Fibroblast of lung (primary cell): ENCODE data around the gene PGAP3. TPM values are rescaled to one million over a fixed set of nuclear protein-coding genes. Genes with fewer than 3 reads are reported as not detected.

Source experiments
- DNase-seq, 2 donors: peaks; one replicate each; pipeline versions ENCODE4 v3.0.0 to v3.0.0-alpha.2; 2010; ENCODE audit warnings: low read depth in 2 of 2
- H2AFZ ChIP-seq: 2 replicates; pipeline ENCODE4 v1.5.1; 2012; ENCODE audit warnings: low read length, control low read depth, inconsistent platforms
- H3K27ac ChIP-seq: 2 replicates; pipeline ENCODE4 v1.5.1; 2011; ENCODE audit warnings: low read length, control low read depth; ENCODE audit not compliant: insufficient read depth
- H3K27me3 ChIP-seq: 2 replicates; pipeline ENCODE4 v1.5.1; 2011; ENCODE audit warnings: mild to moderate bottlenecking, low read length; ENCODE audit not compliant: control insufficient read depth, insufficient read depth
- H3K36me3 ChIP-seq: 2 replicates; pipeline ENCODE4 v1.5.1; 2011; ENCODE audit warnings: low read length; ENCODE audit not compliant: control insufficient read depth, insufficient read depth
- H3K4me1 ChIP-seq: 2 replicates; pipeline ENCODE4 v1.5.1; 2011; ENCODE audit warnings: low read length; ENCODE audit not compliant: control insufficient read depth, insufficient read depth; ENCODE audit errors: extremely low read depth
- H3K4me2 ChIP-seq: 2 replicates; pipeline ENCODE4 v1.5.1; 2011; ENCODE audit warnings: low read length, control low read depth; ENCODE audit not compliant: insufficient read depth; ENCODE audit errors: extremely low read depth
- H3K4me3 ChIP-seq, 4 experiments: fragments of 200-600 bp in 1 of 4; sonication (generic) in 1 of 4; replicated peaks in 1 of 4; 2 replicates each; pipeline ENCODE4 v1.5.1; 2011 to 2016; ENCODE audit warnings: low read length in 4 of 4, low read depth in 3 of 4, mild to moderate bottlenecking in 3 of 4, control low read depth in 2 of 4, inconsistent platforms in 1 of 4, mixed read lengths in 1 of 4; ENCODE audit not compliant: insufficient read depth in 1 of 4; ENCODE audit errors: control extremely low read depth in 1 of 4
- H3K79me2 ChIP-seq: 2 replicates; pipeline ENCODE4 v1.5.1; 2012; ENCODE audit warnings: mild to moderate bottlenecking, low read length, inconsistent platforms; ENCODE audit not compliant: control insufficient read depth, insufficient read depth
- H3K9ac ChIP-seq: 2 replicates; pipeline ENCODE4 v1.5.1; 2011; ENCODE audit warnings: mild to moderate bottlenecking, low read length, control low read depth; ENCODE audit not compliant: insufficient read depth
- H3K9me3 ChIP-seq: 2 replicates; pipeline ENCODE4 v1.5.1; 2012; ENCODE audit warnings: low read depth, low read length; ENCODE audit not compliant: control insufficient read depth, insufficient read depth
- H4K20me1 ChIP-seq: 2 replicates; pipeline ENCODE4 v1.5.1; 2011; ENCODE audit warnings: low read length; ENCODE audit not compliant: control insufficient read depth, insufficient read depth; ENCODE audit errors: extremely low read depth
- EZH2 ChIP-seq: IDR thresholded peaks from 2 replicates; pipeline ENCODE4 v1.5.1; 2012; ENCODE audit warnings: low read length, control low read depth, mild to moderate bottlenecking; ENCODE audit errors: missing control alignments
- polyA plus RNA-seq, 2 donors: library from polyadenylated mRNA; depleted of rRNA in 1 of 2; stranded (reverse) in 1 of 2; unstranded in 1 of 2; fragments of >200 nt; gene quantifications; 2 replicates each; pipeline ENCODE4 v1.2.1, GENCODE V29; 2011 to 2012; ENCODE audit warnings: missing spikeins in 1 of 2
- total RNA-seq: library from RNA; depleted of rRNA; stranded (reverse); fragments of >200 nt; gene quantifications from 2 replicates; pipeline ENCODE4 v1.2.1, GENCODE V29; 2014
- TF ChIP-seq, protein P1 (sequence below), 2 donors: IDR thresholded peaks in 1 of 2; conservative IDR thresholded peaks in 1 of 2; 1 replicate in 1 of 2; 2 replicates in 1 of 2; pipeline ENCODE4 v1.5.1; 2011 to 2012; ENCODE audit warnings: low read length in 2 of 2, control low read depth in 1 of 2, inconsistent platforms in 1 of 2, low read depth in 1 of 2, mild to moderate bottlenecking in 1 of 2

Gene PGAP3
- total and polyA plus RNA-seq, 2 donors (not counting 1 experiment from before 2014, with no cell fraction given): 7.9 to 8.8 TPM

DNA sequence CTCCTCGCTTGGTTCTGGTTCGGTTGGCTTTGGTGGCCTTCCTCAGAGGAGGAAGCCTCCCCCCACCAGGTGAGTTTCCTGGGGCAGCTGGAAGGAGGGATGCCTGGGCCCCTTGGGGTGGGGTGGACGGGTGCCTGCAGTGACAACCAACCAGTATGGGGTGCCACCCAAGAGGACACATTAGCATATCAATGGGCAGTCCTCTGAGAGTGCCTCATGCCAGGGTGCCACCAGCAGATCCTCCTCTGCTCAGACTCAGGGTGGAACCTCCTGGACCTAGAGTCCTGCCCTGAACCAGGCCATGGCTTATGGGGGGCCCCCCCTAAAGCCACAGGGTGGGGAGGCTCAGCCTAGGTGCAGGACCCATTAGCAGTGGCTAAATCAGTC is 58.4 kb downstream of the PGAP3 start:
- no peak overlapping the region for H3K9ac ChIP-seq
- no peak for TF ChIP-seq EZH2
- TF ChIP-seq, protein P1, sequence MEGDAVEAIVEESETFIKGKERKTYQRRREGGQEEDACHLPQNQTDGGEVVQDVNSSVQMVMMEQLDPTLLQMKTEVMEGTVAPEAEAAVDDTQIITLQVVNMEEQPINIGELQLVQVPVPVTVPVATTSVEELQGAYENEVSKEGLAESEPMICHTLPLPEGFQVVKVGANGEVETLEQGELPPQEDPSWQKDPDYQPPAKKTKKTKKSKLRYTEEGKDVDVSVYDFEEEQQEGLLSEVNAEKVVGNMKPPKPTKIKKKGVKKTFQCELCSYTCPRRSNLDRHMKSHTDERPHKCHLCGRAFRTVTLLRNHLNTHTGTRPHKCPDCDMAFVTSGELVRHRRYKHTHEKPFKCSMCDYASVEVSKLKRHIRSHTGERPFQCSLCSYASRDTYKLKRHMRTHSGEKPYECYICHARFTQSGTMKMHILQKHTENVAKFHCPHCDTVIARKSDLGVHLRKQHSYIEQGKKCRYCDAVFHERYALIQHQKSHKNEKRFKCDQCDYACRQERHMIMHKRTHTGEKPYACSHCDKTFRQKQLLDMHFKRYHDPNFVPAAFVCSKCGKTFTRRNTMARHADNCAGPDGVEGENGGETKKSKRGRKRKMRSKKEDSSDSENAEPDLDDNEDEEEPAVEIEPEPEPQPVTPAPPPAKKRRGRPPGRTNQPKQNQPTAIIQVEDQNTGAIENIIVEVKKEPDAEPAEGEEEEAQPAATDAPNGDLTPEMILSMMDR (conservative IDR thresholded peaks at IDR 0.05 in 1 of 2, IDR thresholded peaks at IDR 0.05 in 1 of 2; ENCODE audit: low read depth in 1 of 2, low read length in 2 of 2): no peak

DNA sequence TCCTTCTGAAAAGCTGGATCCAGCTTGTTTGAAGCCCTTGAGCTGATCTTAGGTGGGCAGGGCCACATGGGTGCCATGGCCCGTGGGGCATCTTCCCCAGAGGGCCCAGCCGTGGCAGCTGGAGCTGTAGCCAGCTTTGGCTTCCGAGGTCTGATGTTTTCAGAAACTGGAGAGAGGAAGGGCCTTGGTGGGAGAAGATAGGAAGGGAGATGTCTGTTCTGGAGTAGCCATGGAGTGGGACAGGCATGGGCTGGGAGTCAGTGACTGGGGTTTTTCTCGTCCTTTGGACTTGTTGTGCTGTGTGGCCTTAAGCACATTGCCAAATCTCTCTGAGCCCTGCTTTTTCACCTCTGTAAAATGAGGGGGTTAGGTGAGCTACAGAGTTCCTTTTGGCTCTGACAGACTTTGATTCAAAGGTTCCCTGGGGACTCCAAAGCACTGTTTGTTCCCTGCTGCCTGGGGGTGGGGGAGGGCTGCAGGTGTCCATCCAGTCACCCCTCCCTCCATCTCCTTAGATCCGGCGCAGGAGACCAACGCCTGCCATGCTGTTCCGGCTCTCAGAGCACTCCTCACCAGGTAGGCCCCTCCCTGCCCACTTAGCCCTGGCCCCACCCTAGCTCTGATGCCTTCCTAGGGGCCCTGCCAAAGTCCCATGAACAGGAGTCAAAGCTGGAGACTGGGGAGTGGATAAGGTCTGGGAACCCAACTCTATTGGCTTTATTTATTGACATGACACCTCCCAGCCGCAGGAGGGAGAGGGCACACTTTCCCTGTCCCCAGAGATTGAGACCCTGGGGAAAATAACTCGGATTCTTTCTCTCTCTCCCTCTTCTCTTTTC is 59.0 kb downstream of the PGAP3 start:
- Histone ChIP-seq H3K9ac (no peak overlapping the region), H3K79me2 (no peaks in the 10 kb centered on the region), H3K9me3 (no peaks in the 10 kb centered on the region), H3K4me3 (no peak overlapping the region), H3K27ac (no peak overlapping the region), H3K4me2 (no peak overlapping the region), H3K4me1 (no peaks in the 10 kb centered on the region), H3K36me3 (no peaks in the 10 kb centered on the region), H2AFZ (no peak overlapping the region), H3K27me3 (peaks cover 56% of the 10 kb centered on the region), H4K20me1 (no peaks in the 10 kb centered on the region)
- TF ChIP-seq, protein P1 (conservative IDR thresholded peaks at IDR 0.05 in 1 of 2, IDR thresholded peaks at IDR 0.05 in 1 of 2; ENCODE audit: low read depth in 1 of 2, low read length in 2 of 2): no peak
- no peak for TF ChIP-seq EZH2
- no peak for DNase-seq

More for the DNA sequence above, 58.4 kb downstream of the PGAP3 start:
- no peaks in the 10 kb centered on the region for H3K79me2 ChIP-seq
- H4K20me1 ChIP-seq: no peaks in the 10 kb centered on the region
- no peak overlapping the region for H3K4me2 ChIP-seq
- no peaks in the 10 kb centered on the region for H3K36me3 ChIP-seq
- no peak overlapping the region for H3K27ac ChIP-seq
- H3K9me3 ChIP-seq: no peaks in the 10 kb centered on the region
- no peak for DNase-seq
- peaks cover 56% of the 10 kb centered on the region for H3K27me3 ChIP-seq
- H3K4me1 ChIP-seq: no peaks in the 10 kb centered on the region
- no peak overlapping the region for H3K4me3 ChIP-seq
- no peak overlapping the region for H2AFZ ChIP-seq

DNA sequence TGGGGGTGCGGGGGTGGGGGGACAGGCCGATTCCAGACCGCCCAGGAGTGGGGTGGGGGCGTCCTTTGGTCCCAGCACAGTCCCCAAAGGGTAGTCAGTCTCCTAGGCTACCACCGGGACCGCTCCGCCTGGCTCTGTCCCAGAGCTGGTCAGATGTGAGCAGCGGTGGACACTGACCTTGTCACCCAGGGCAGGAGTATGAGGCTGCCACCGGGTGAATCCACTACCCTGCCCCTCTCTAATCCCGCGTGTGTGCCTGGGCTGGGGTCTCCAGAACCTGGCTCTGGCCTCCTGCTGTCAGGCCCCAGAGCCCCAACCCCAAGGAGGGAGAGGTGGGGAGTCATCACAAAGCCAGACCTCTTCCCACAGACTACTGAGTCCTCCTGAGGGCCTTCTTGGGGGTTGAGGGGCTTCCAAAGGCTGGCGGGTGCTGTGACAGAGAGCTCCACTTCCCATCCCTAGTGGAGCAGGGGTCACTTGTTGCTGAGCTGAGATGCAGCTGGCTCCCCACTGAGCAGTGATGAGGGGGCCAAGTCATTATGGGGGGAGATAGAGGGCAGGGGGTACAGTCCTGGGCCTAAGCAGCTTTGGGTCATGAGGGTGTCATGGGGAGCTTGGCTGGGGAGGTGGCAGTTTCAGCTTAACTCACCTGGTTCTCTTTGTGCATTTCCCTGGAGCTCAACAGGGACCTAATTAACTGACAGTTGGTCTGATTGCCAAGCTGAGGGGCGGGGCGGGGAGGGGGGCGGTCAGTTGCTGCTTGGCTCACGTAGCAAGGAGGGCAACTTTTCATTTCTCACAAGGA is 59.9 kb downstream of the PGAP3 start:
- no peak overlapping the region for H3K9ac ChIP-seq
- peaks cover 56% of the 10 kb centered on the region for H3K27me3 ChIP-seq
- no peaks in the 10 kb centered on the region for H3K36me3 ChIP-seq
- H4K20me1 ChIP-seq: no peaks in the 10 kb centered on the region
- no peak for DNase-seq
- H3K79me2 ChIP-seq: no peaks in the 10 kb centered on the region
- H3K9me3 ChIP-seq: no peaks in the 10 kb centered on the region
- no peak overlapping the region for H3K27ac ChIP-seq
- no peak overlapping the region for H3K4me3 ChIP-seq
- H3K4me2 ChIP-seq: no peak overlapping the region
- peak; percentile 81 for TF ChIP-seq EZH2
- TF ChIP-seq, protein P1 (conservative IDR thresholded peaks at IDR 0.05 in 1 of 2, IDR thresholded peaks at IDR 0.05 in 1 of 2; ENCODE audit: low read depth in 1 of 2, low read length in 2 of 2): no peak
- H3K4me1 ChIP-seq: no peaks in the 10 kb centered on the region
- H2AFZ ChIP-seq: no peak overlapping the region
